Psoas muscle (tissue), 8 donors: Measurements from ENCODE around the gene RPL5. TPM values are rescaled to one million over a fixed set of nuclear protein-coding genes. Genes with fewer than 3 reads are reported as not detected.
A peak's percentile ranks its signal among the peaks of the same experiment; 100 is the strongest.

Source experiments
- ATAC-seq, 4 donors: fragments of 200-7000 bp; cut with Tn5 transposase; one replicate each; pipeline ENCODE4 v1.9.1; 2020; ENCODE audit warnings: moderate library complexity in 3 of 4, mild to moderate bottlenecking in 2 of 4
- DNase-seq, 2 donors: peaks; one replicate each; pipeline ENCODE4 v3.0.0-alpha.2; 2020
- H3K27ac ChIP-seq: fragments of 200-600 bp; one replicate; pipeline ENCODE4 v1.8.0; 2022
- H3K27me3 ChIP-seq, 3 donors: fragments of 200-600 bp in 1 of 3; one replicate each; pipeline versions ENCODE4 v1.6.1 to v1.8.0; 2013 to 2022; ENCODE audit warnings: low read length in 2 of 3, mild to moderate bottlenecking in 2 of 3, moderate library complexity in 1 of 3; ENCODE audit not compliant: insufficient read depth in 3 of 3
- H3K36me3 ChIP-seq, 2 donors: fragments of 200-600 bp in 1 of 2; one replicate each; pipeline versions ENCODE4 v1.6.1 to v1.8.0; 2013 to 2022; ENCODE audit warnings: low read depth in 1 of 2, mild to moderate bottlenecking in 1 of 2, moderate library complexity in 1 of 2; ENCODE audit not compliant: insufficient read depth in 1 of 2
- H3K4me1 ChIP-seq: fragments of 200-600 bp; one replicate; pipeline ENCODE4 v1.8.0; 2022
- H3K4me3 ChIP-seq: fragments of 200-600 bp; one replicate; pipeline ENCODE4 v1.8.0; 2022; ENCODE audit warnings: mild to moderate bottlenecking
- H3K9me3 ChIP-seq: fragments of 200-600 bp; one replicate; pipeline ENCODE4 v1.8.0; 2022
- WGBS, 3 donors: extraction: QIAGEN DNeasy Blood & Tissue Kit; methylation state at CpG; one replicate each; pipeline versions ENCODE4 v1.1.6 to v1.1.7; 2013; 5-methylcytosine and 5-hydroxymethylcytosine counted together
- intact Hi-C, 2 donors: fragments of 100-400 bp; cut with DNase I; formaldehyde crosslinking; loops; one replicate each; pipeline versions ENCODE4 v1.11.0 to v1.14.2; 2022
- polyA plus RNA-seq, 3 donors: library from polyadenylated mRNA; stranded (reverse); fragments of 200-250 nt; gene quantifications; one replicate each; pipeline ENCODE4 v1.2.3, GENCODE V29; 2013
- total RNA-seq, 4 donors: library from RNA; stranded (reverse); fragmentation: NEBNext Ultra II Directional in 2 of 4; extraction: Animal tissue kit (Norgen Biotek cat#: 25700) in 2 of 4; gene quantifications; one replicate each; pipeline versions ENCODE4 v1.2.1 to v1.2.4, GENCODE V29; 2021 to 2023
- TF ChIP-seq, protein P1 (sequence below): fragments of 200-600 bp; IDR thresholded peaks from one replicate; pipeline ENCODE4 v1.8.0; 2022; ENCODE audit warnings: antibody characterized with exemption
- donor health status: healthy with polysubstance abuse.
- donor health status: DM: no; HTN: no; CAD: no; lungs with moderate emphysema.
- donor health status: Bipolar disorder and iron deficiency.
- donor health status: healthy.
- donor health status: DM: yes; HTN: yes; CAD: no.
- donor health status: DM: no; HTN: no; CAD: no.
- donor health status: DM: no; HTN: no; CAD: no.
- donor health status: DM: yes; HTN: yes; CAD: no.

The RPL5 gene
- total and polyA plus RNA-seq, 7 donors: 353 to 1,760 (median 601) TPM

DNA sequence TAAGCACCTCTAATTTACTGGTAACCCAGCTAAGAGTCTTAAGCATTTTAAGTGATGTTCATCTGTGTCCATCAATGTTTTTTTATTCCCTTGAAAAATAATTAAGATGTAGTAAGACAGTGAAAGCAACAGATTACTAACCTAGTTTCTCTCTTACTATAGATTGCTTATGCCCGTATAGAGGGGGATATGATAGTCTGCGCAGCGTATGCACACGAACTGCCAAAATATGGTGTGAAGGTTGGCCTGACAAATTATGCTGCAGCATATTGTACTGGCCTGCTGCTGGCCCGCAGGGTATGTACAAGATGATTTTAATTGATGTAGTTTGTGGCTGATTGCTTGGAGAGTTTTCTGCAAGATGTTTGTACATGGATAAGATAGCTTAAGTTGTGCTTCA lies 2.8 kb downstream of the RPL5 start:
- H3K27ac ChIP-seq: no peak overlapping the region
- peaks cover 51% of the 10 kb centered on the region for H3K4me1 ChIP-seq
- DNase-seq (no peak), ATAC-seq (no peak)
- H3K9me3 ChIP-seq: no peaks in the 10 kb centered on the region
- H3K27me3 ChIP-seq: no peaks in the 10 kb centered on the region
- 68 to 75% (median 73%) methylated on average over 5 of the region's 5 CpGs for WGBS, 3 donors
- intact Hi-C loops: no loop called here
- peaks cover 21 to 64% of the 10 kb centered on the region in 2 donors for H3K36me3 ChIP-seq
- peak overlapping the region; percentile 97 for H3K4me3 ChIP-seq
- TF ChIP-seq, protein P1, sequence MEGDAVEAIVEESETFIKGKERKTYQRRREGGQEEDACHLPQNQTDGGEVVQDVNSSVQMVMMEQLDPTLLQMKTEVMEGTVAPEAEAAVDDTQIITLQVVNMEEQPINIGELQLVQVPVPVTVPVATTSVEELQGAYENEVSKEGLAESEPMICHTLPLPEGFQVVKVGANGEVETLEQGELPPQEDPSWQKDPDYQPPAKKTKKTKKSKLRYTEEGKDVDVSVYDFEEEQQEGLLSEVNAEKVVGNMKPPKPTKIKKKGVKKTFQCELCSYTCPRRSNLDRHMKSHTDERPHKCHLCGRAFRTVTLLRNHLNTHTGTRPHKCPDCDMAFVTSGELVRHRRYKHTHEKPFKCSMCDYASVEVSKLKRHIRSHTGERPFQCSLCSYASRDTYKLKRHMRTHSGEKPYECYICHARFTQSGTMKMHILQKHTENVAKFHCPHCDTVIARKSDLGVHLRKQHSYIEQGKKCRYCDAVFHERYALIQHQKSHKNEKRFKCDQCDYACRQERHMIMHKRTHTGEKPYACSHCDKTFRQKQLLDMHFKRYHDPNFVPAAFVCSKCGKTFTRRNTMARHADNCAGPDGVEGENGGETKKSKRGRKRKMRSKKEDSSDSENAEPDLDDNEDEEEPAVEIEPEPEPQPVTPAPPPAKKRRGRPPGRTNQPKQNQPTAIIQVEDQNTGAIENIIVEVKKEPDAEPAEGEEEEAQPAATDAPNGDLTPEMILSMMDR: no peak

DNA sequence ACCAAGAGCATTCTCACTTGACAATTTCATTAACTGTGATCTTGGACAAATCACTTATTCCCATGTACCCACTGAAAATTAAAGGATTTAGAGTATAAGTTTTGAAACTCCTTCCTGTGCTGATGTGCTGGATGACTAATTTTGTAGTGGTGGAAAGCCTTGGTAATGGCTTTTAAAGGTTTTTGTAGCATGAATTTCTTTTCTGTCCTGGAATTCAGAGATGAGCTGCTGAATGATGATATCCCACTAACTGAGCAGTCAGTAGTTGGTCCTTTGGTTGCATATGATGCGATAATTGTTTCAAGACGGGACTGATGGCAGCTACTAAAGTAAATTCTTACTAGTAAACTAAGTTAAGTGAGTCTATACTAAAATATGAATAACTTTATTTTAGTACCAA lies 5.2 kb downstream of the RPL5 start:
- ATAC-seq (no peak), DNase-seq (no peak)
- intact Hi-C loops: no loop called here
- Histone ChIP-seq H3K27ac (no peak overlapping the region), H3K27me3 (no peaks in the 10 kb centered on the region), H3K4me3 (no peak overlapping the region), H3K9me3 (no peaks in the 10 kb centered on the region), H3K36me3 (peaks cover 32 to 88% of the 10 kb centered on the region in 2 donors), H3K4me1 (peaks cover 53% of the 10 kb centered on the region)
- TF ChIP-seq, protein P1: no peak
- WGBS, 3 donors: 86 to 93% (median 89%) methylated on average over 2 of the region's 2 CpGs

DNA sequence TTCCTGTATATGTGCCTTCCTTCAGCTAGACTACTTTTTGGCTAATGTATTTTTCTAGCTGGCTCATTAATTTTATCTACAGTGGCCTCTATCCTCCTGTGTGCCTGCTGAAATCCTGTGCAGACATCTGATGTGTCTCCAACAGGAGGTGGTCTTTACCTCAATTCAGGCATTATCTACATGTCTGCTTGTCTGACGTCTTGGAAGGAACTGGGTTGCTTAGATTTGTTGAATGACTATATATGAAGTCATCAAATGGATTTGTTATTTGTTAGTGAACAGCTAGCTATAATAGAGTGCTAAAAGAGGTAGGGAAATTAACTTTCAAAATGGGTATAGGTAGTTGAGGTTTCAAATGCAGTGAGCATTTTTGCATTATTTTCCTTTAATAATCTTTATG lies 6.7 kb downstream of the RPL5 start:
- H3K4me1 ChIP-seq: peaks cover 46% of the 10 kb centered on the region
- no peak overlapping the region for H3K27ac ChIP-seq
- no peak for DNase-seq
- no peaks in the 10 kb centered on the region for H3K9me3 ChIP-seq
- peaks cover 34 to 100% of the 10 kb centered on the region in 2 donors for H3K36me3 ChIP-seq
- TF ChIP-seq, protein P1: no peak
- no peak overlapping the region for H3K4me3 ChIP-seq
- ATAC-seq: no peak
- intact Hi-C loops: no loop called here
- 0 to 17% (median 0%) methylated on average over 1 of the region's 1 CpG for WGBS, 3 donors
- no peaks in the 10 kb centered on the region for H3K27me3 ChIP-seq

DNA sequence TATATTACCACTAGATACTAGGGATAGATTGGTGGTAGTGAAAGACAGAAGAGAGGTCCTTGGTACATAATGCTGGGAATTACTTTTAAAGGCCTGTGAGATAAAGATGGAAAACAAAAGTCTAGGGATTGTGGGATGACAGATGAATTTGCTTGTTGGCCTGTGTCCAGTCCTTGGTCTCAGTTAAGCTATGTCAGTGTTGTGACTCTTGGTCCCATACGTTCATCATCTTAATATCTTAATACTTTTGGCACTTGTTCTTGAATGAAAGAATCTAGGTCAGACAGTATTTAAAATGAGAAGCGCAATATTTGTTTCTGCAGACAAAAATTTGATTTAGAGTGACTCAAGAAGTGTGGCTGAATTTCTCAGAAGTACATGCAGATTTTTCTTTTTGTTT lies 7.6 kb downstream of the RPL5 start:
- TF ChIP-seq, protein P1: no peak
- 50 to 56% (median 52%) methylated on average over 2 of the region's 2 CpGs for WGBS, 3 donors
- peaks cover 37% of the 10 kb centered on the region for H3K4me1 ChIP-seq

DNA sequence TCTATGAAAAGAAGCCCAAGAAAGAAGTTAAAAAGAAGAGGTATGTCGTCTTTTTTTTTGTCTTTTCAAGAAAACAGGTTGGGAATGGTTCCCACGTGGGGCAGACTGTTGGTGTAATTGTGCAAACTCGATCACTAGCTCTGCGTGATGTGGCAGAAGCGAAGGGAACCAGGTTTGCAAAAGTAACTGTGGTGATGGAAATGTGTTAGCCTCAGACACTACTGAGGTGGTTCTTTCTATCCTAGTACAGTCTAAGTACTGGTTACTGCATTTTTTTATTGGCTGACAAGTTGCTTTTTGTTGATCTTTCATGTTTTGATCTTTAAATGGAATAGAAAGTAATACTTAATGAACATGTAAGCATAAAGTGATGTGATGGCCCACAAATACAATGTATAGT lies 8.8 kb downstream of the RPL5 start:
- intact Hi-C loops: no loop called here

More for the DNA sequence above, 7.6 kb downstream of the RPL5 start:
- no peaks in the 10 kb centered on the region for H3K27me3 ChIP-seq
- intact Hi-C loops: no loop called here
- no peaks in the 10 kb centered on the region for H3K9me3 ChIP-seq
- DNase-seq (no peak), ATAC-seq (peak in 2 of 4 donors; percentile 29 to 31)
- H3K27ac ChIP-seq: no peak overlapping the region
- H3K4me3 ChIP-seq: no peak overlapping the region
- peaks cover 32 to 100% of the 10 kb centered on the region in 2 donors for H3K36me3 ChIP-seq

More for the DNA sequence above, 8.8 kb downstream of the RPL5 start:
- Histone ChIP-seq H3K36me3 (peaks cover 26 to 90% of the 10 kb centered on the region in 2 donors), H3K4me1 (peaks cover 27% of the 10 kb centered on the region), H3K9me3 (no peaks in the 10 kb centered on the region), H3K27ac (no peak overlapping the region), H3K27me3 (no peaks in the 10 kb centered on the region), H3K4me3 (no peak overlapping the region)
- 60 to 77% (median 62%) methylated on average over 5 of the region's 5 CpGs for WGBS, 3 donors
- DNase-seq (no peak), ATAC-seq (no peak)
- TF ChIP-seq, protein P1: no peak
